Activated T-helper 1 cell treated with Interleukin-2 at 50 U/mL for 16 hours (primary cell): ENCODE measurements around the gene ALPL.

Experiments
- DNase-seq: peaks from one replicate; pipeline ENCODE4 v3.0.0-alpha.2; 2020; ENCODE audit warnings: low read depth

ALPL gene

DNA sequence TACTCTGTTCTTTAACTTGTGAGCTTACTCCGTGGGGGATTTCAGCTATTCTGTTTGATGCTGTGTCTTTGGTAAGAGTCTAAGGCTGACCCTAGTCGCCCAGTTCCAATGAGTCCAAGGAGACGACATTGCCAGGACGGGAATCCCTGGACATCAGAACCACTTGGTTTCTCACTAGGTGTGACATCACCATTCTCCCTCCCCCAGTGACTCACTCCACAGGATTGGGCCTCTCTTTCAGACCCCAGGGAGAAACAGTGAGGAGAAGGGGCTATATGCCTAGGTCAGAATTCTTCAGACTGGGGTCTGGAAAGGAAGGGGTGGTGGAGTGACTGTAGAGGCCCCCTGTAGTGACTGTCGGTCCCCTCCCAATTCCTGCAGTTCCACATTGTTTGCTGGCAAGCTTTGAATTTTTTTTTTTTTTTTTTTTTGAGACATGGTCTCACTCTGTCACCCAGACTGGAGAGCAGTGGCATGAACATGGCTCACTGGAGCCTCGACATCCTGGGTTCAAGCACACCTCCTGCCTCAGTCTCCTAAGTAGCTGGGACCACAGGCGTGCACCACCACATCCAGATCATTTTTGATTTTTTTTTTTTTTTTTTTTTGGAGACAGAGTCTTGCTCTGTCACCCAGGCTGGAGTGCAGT, 21.3 kb downstream of the ALPL start:
- no peak for DNase-seq

GRCh38 chr1:21531241-21531640, 22.0 kb downstream of the ALPL start:
- DNase-seq, result no peak

DNA sequence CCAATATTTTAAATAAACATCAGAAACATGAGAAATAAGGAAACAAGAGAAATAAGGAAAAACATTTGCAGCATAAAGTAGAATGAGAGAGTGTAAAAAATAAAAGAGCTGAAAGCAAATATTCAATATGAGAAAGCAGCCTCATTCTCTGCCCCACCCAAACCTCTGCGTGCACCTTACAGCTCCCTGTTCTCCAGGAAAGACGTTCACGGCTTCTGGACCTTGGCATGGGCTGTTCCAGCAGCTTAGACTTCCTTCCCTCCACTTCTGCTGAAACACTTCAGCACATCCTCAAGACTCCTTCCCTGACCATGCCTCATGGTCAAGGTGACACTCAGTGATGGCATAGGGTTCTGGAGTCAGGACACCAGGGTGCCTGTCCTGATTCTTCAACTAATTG, 23.3 kb downstream of the ALPL start:
- no peak for DNase-seq

DNA sequence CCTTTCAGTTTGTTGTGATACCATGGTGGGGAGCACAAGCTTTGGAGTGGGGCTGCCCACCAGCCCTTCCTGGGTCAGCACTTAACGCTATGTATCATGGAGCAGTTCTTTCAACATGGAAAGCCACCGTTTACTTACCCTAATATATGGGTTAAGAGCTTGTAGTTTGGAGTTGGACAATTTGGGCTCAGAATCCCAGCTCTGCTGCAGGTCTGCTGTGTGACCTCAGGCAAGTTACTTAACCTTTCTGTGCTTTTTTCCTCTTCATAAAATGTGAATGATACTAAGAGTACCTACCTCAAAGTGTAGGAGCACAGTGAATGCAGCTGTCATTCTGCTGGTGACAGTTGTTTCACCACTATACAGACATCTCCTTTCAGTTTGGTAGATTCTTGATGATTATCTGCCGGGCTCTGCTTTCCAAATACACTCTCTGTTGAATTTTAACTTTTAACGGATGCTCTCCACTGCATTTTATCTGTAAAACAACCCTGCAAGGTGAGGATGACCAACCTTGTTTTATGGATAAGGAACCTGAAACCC, 23.8 kb downstream of the ALPL start:
- DNase-seq, result no peak

DNA sequence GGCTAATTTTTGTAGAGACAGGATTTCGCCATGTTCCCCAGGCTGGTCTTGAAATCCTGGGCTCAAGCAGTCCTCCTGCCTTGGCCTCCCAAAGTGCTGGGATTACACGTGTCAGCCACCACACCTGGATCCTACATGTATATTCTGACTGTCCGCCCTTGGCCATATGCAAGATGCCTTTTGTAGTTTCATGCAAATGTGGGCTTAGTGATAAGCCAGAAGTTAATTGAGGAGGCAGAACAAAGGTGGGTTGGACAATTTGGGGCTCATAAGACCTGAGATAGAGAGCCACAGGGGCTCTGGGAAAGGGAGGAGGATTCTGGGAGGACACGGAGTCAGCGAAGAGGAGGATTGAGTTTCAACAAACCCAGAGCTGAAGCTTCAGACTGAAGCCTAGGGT, 24.9 kb downstream of the ALPL start:
- DNase-seq, result no peak

DNA sequence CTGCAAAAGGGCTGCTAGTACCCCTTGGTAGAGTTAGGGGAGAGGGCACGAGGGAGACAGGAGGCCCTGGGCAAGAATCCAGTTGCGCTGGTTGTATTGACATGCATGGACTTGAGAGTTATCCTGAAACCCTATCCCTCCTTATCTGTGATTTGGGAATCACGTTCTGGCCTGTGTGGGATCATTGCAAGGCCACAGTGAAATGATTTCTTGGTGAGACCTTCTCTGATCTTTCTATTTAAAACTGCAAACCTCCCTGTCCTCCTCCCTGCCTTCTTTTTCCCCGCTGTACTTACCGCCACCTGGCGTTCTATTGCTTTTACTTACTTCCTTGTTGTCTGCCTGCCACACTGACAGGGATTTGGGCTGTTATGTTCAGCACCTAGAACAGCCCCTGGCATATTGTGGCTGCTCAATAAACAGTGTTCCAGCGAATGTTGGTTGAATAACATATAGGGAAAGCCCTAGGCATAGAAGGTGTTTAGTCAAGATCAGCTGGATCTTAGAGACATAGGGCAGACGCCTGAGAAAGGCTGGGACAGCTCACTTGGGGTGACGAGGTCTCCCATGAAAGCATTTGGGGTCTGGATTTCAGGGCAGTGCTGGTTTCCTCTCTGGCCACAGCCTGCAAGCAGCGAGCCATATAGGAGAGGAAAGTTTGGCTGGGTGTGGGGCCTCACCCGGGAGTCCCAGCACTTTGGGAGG, 25.6 kb downstream of the ALPL start:
- no peak for DNase-seq

DNA sequence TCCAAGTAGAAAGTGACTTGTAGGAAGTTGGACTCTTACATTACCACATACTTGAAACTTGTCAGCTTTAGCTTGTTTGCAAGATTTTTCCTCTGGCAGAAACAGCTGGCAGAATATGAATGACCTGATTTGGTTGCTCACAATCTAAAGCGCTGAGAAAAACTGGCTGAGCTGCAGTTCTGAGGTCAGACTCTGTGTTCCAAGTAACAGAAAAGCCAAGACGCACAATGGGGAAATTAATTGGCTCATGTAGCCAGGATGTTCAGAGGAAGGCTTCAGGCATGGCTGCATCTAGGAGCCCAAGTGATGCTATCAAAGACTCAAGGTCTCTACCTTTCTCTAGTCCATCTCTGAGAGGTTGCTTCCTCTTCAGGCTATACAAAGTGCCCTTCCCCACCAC, 27.0 kb downstream of the ALPL start:
- DNase-seq, result no peak

DNA sequence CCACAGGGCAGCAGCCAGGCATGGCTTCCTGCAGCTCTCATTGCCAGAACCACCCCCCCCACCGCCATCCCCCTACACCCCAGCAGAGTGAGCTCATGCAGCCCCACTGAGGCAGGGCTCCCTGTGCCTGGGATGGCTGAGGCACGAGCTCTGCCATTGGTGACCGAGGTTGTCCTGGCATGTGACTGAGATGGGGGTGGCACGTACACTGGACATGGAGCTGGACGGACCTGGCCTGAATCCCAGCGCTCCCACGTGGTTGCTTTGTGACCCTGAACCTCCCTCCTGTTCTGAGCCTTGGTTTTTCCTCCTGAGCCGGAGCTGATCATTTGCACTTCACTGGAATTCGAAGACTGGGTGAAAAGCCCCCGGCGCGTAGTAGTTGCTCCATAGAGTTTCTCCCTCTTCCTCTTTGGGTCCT, 28.3 kb downstream of the ALPL start:
- DNase-seq, result no peak

DNA sequence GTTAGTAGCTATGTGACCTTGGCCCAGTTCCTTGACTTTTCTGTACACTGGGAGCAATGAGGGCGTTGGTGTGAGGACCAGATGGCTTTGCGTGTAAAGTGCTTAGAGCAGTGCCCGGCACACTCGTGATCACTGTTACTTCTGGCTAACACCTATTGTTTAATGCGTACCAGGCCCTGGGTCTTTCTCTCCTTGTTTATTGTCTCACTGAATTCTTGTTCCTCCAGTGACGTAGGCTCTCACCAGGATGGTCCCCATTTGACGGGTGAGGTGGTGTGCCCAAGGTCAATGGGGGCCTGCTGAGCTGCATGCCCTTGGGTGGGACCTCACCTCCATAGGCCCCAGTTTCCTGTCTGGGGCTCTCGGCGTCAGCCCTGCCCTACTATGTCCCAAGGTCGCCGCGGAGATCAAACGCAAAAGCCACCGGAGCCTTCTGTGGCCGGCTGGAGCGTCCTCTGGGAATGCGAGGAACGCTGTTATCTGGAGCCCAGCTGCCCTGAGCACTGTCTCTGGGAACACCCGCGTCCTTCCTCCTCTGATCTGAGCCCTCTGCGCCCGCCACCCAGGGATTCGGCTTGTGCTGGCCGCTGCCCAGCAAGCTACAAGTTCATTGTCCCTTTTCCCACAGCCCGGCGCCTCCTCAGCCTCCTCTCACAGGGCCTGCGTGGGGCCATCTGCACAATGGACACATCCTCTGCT, 28.9 kb downstream of the ALPL start:
- DNase-seq, result no peak

DNA sequence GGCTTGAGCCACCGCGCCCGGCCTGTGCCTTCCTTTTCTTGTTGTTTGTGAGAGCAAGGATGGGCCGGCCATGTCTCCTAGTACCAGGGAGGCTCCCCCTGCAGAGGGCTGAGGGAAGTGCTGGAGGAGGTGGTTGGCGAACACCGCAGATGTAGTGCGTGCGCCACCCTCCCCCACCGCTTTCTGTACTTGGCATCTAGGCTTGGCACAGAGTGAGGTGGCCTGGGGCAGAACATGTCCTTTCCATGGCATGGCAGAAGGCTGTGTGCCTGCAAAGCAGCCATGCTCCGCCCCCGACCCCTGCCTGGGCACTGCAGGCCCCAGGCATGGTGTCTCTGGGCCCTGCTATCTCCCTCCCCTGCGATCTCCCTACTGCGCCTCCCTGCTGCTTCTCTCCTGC, 30.7 kb downstream of the ALPL start:
- no peak for DNase-seq

DNA sequence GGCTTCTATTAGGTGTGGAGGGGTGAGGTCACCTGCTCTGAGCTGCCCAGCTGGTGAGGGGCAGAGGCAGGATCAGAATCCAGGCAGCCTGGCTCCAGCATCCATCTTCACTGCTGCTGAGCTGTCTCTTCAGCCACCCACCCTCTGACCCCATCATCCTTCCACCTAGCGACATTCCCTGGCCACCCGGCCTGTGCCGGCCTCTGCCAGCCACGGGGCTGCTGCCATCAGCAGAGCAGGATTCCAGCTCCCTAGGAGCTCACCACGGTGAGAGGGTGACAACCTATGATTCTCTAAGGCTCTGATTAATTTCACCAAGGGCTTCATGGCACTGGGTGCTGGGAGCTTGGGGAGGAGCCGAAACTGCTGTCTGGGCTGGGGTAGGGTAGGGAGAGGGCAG, 32.1 kb downstream of the ALPL start:
- DNase-seq, result no peak

- no peak for DNase-seq
Observed at GRCh38 chr1:21541835-21542234, 32.6 kb downstream of the ALPL start.

GRCh38 chr1:21543598-21543997, 34.4 kb downstream of the ALPL start:
- DNase-seq, result no peak

- no peak for DNase-seq
Observed at GRCh38 chr1:21544095-21544494, 34.9 kb downstream of the ALPL start.

GRCh38 chr1:21546122-21546825, 37.1 kb downstream of the ALPL start:
- DNase-seq, result no peak

- DNase-seq, result no peak
Observed at GRCh38 chr1:21547876-21548275, 38.7 kb downstream of the ALPL start.

DNA sequence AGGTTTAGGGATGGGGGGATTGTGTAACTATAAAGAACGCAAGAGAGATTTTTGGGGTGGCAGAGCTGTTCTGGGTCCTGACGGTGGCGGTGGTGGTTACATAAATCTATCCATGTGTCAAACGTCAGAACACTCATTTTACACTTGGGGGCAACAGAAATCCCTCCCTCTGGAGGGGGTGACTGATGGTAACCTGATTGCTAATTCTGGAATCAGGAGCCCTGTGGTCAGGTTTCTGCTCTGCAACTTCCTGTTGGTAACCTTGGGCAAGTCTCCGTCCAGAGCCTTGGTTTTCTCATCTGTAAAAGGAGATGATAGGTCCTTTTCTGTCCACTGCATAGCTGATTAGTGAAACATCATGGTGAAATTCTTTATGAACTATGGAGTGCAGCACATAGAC, 40.9 kb downstream of the ALPL start:
- DNase-seq, result no peak

GRCh38 chr1:21550866-21551475, 41.7 kb downstream of the ALPL start:
- no peak for DNase-seq

- no peak for DNase-seq
Observed at GRCh38 chr1:21552715-21553114, 43.5 kb downstream of the ALPL start.

DNA sequence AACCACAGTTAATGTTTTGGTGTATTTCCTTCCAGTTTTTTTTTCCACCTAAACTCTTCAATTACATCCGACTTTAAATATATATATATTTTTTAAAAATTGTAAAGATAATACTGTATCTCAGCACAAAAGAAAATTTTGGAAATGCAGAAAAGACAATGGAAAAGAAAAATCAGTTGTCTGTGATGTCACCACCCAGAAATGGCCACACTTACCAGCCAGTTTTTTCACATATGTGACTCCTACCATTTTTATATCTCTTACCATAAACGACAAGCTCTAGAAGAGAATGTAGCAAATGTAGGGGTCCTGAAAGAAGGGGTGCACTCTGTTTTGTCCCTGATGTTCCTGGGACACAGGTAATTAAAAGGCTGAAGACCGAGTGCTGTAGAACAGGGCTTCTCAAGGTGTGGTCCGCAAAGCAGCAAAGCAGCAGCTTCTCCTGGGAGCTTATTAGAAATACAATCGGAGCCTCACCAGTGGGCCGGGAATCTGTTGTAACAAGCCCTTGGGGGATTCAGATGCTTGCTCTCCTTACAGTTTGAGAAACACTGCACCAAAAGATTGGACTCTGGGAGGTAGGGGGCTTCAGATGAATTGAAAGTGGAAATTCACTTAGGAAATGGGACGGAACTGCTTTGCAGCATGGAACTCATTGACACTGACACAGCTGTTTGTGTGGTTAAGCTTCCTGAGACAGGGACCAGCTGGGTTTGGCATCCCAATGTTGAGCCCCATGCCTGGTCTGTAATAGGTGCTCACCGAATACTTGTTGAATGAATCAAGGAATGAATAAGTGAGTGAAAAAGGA, 44.1 kb downstream of the ALPL start:
- no peak for DNase-seq
